Renal pelvis (tissue), 4 donors: ENCODE results near the gene HPSE2. TPM values are rescaled to one million over a fixed set of nuclear protein-coding genes. Genes with fewer than 3 reads are reported as not detected.

ENCODE experiments used
- DNase-seq: peaks from one replicate; pipeline ENCODE4 v3.0.0-alpha.2; 2013
- polyA plus RNA-seq, 3 donors: library from polyadenylated mRNA; unstranded; fragments of 120-200 nt; gene quantifications; one replicate each; pipeline ENCODE4 v1.2.1, GENCODE V29; 2013; ENCODE audit not compliant: insufficient read length in 3 of 3

HPSE2 gene
- polyA plus RNA-seq, 3 donors: 0.44 to 0.71 (median 0.46) TPM

- DNase-seq: no peak
Measured at GRCh38 chr10:98433881-98434732, 801.5 kb downstream of the HPSE2 start.

- no peak for DNase-seq
Measured at GRCh38 chr10:98433371-98433770, 802.3 kb downstream of the HPSE2 start.

GRCh38 chr10:98432330-98432729 lies 803.3 kb downstream of the HPSE2 start:
- no peak for DNase-seq

GRCh38 chr10:98431016-98431415 lies 804.6 kb downstream of the HPSE2 start:
- DNase-seq: no peak

GRCh38 chr10:98430427-98430826 lies 805.2 kb downstream of the HPSE2 start:
- no peak for DNase-seq

GRCh38 chr10:98429320-98430072 lies 806.2 kb downstream of the HPSE2 start:
- no peak for DNase-seq

GRCh38 chr10:98427011-98427515 lies 808.6 kb downstream of the HPSE2 start:
- no peak for DNase-seq

GRCh38 chr10:98425511-98426352 lies 809.9 kb downstream of the HPSE2 start:
- no peak for DNase-seq

GRCh38 chr10:98424295-98425254 lies 811.1 kb downstream of the HPSE2 start:
- no peak for DNase-seq

GRCh38 chr10:98423691-98424120 lies 811.9 kb downstream of the HPSE2 start:
- no peak for DNase-seq

GRCh38 chr10:98422182-98422581 lies 813.5 kb downstream of the HPSE2 start:
- no peak for DNase-seq

GRCh38 chr10:98420786-98421185 lies 814.9 kb downstream of the HPSE2 start:
- DNase-seq: no peak

GRCh38 chr10:98419469-98420261 lies 816.0 kb downstream of the HPSE2 start:
- no peak for DNase-seq

GRCh38 chr10:98418665-98419468 lies 816.8 kb downstream of the HPSE2 start:
- no peak for DNase-seq

- no peak for DNase-seq
Measured at GRCh38 chr10:98417973-98418664, 817.5 kb downstream of the HPSE2 start.

- DNase-seq: no peak
Measured at GRCh38 chr10:98417481-98417959, 818.1 kb downstream of the HPSE2 start.

- no peak for DNase-seq
Measured at GRCh38 chr10:98416606-98417388, 818.9 kb downstream of the HPSE2 start.
